Activated CD4-positive, alpha-beta T cell treated with anti-CD3 and anti-CD28 coated beads, Interleukin-2, Interleukin-6, amounts not matched to agents 100 ng/mL and 50 ng/mL, durations not matched to agents 16 hours and 8 hours (primary cell): ENCODE results near the gene HSPA1B.
"Not testable (repeated sequence)": the region's sequence is repeated elsewhere in the genome, so short reads cannot be mapped to it uniquely, and the experiment has no call there.

Experiments
- DNase-seq: peaks from one replicate; pipeline ENCODE4 v3.0.0-alpha.2; 2020

Gene HSPA1B

DNA sequence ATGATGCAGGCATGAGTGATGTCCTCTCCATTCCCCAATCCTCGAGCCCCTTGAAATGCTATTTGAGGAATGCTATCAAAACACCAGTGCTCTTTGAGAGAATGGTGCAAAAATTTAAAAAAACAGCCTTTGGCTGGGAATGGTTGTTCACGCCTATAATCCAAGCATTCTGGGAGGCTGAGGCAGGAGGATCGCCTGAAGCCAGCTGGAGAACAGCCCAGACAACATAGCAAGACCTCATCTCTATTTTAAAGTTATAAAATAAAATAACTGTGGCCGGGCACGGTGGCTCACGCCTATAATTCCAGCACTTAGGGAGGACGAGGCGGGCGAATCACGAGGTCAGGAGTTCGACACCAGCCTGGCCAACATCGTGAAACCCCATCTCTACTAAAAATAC lies 27.8 kb upstream of the HSPA1B start:
- DNase-seq: no peak

DNA sequence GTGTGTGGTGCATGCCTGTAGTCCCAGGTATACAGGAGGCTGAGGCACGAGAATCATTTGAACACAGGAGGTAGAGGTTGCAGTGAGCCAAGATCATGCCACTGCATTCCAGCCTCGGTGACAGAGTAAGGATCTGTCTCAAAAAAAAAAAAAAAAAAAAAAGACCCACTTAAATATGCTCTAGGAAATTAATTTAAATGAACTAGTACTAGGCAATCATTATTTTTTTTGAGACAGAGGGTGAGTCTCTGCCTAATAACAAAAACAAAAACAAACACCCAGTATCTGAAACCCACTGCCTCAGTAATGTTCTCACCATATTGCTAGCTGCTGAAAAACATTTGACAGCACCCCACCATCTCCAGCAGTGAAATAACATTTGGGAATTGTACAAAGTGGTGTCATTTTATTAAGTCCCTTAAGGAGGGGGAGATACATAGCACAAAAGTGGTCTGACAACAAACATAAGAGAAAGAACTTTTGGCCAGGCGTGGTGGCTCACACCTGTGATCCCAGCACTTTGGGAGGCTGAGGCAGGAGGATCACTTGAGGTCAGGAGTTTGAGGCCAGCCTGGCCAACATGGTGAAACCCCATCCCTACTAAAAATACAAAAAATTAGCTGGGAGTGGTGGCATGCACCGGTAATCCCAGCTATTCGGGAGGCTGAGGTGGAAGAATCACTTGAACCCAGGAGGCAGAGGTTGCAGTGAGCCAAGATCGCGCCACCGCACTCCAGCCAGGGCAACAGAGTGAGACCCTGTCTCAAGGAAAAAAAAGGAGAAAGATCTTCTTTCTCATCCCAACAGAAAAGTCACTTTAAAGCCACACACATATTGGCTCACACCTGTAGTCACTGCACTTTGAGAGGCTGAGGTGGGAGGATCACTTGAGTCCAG lies 26.3 kb upstream of the HSPA1B start:
- not testable (repeated sequence) for DNase-seq

DNA sequence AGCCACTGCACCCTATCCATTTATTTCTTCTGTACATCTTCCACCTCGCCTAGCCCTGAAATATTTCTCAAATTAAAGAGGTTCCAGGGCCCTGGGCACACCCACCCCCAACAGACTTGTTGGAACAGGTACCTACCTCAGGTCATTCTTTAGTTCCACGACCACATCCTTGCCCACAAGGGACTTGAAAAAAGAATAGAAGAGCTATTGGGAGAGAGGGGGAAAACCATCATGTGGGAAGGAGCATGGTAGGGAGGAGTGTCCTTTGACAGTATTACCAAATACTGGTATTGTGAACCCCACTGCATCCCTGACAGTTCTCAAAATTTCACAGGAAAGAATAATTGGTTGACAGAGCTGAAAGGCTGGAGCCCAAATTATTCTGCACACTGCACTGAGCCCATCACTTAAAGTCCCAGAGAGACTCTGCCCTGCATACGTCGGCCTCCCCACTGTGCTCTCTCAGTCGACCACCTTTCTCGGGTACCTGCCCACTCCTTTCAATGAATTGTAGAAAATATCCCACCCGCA lies 21.5 kb upstream of the HSPA1B start:
- no peak for DNase-seq

DNA sequence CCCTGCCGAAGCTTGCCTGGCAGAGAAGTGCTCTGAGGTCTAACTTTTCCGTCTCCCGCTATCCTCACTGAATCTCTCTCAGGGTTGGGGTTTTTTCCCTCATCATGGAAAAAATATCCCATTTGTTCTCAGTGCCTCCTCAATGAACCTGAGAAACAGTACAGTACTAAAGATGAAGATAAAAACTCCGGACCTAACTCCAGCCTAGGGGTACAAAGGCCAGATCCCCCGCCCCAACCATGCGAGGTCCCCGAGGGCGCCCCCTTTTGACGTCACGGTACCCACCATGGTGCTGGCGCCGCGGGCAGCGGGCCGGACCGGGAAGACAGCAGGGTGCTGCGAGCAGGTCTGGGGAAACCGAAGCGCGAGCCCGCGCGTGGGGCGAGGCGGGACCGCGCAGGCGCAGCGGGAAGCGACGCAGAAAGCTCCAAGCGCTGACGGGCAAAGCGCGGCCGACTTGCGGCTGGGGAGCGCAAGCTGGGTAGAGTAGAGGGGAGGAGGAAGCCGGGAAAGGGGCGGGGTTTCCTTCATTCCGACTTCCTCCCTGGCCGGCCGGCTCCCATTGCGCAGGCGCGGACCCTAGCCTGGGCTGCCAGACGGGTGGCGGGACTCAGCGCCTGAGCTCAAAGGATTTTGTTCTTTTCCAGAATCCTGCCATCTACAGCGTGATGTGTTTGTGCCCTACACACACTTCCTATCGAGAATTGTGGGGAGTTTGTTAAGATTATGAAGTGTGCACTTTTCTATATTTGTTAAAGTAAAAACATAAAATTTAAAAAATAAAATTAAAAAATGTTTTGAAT lies 20.9 kb upstream of the HSPA1B start, which contains the start of gene LSM2:
LSM2 (minus strand) TSS at position 497 of the 803 bp plus-strand sequence; CDS start at position 288, 209 bp downstream.
- DNase-seq: peak; percentile 98

DNA sequence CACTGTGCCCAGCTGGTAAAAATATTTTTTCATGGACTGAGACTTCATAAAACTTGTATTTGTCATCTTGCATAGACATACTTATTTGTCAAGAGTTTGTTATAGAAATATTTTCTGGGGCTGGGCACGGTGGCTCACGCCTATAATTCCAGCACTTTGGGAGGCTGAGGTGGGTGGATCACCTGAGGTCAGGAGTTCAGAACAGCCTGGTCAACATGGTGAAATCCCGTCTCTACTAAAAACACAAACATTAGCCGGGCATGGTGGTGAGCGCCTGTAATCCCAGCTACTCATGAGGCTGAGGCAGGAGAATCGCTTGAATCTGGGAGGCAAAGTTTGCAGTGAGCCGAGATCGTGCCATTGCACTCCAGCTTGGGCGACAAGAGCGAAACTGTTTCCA lies 18.9 kb upstream of the HSPA1B start:
- not testable (repeated sequence) for DNase-seq

DNA sequence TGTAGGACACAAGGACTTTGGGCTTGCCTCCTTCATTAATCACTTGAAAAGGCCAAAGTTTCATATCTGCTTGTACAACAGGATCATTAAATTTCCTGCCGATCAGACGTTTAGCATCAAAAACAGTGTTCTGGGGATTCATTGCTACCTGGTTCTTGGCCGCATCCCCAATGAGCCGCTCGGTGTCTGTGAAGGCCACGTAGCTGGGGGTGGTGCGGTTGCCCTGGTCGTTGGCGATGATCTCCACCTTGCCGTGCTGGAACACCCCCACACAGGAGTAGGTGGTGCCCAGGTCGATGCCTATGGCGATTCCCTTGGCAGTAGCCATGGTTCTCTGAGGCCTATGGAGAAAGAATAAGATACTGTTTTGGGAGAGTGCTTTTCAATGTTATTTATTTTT lies 15.9 kb upstream of the HSPA1B start:
- DNase-seq: no peak

DNA sequence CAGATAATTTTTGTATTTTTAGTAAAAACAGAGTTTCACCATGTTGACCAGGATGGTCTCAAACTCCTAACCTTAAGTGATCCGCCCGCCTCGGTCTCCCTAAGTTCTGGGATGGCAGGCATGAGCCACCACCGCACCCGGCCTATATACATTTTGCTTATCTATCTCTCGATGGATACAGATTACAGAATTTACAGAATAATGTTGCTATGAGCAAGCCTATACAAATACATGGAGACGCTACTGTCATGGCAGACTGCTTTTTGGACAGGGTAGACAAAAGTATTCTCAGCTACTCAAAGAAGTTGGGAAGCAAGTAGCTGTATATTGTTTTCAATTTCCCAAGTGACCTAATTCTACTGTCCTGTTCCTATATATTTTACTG lies 14.1 kb upstream of the HSPA1B start:
- DNase-seq: no peak

DNA sequence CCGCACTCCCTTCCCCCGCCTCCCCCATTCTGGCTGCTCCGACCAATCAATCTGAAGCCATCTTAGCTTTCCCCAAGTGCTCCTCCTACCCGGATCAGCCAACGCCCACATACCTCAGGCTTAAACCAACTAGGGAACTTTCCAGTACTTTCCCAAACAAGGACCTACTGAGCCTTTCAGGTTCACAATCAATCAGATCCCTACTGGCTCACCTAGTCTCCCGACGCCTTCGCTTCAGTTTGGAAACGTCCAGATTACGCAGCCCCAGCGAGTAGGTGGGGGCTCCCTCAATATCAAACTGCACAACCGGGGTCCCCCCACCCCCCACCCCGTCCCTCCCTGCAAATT lies 12.9 kb upstream of the HSPA1B start:
- peak; percentile 91 for DNase-seq

DNA sequence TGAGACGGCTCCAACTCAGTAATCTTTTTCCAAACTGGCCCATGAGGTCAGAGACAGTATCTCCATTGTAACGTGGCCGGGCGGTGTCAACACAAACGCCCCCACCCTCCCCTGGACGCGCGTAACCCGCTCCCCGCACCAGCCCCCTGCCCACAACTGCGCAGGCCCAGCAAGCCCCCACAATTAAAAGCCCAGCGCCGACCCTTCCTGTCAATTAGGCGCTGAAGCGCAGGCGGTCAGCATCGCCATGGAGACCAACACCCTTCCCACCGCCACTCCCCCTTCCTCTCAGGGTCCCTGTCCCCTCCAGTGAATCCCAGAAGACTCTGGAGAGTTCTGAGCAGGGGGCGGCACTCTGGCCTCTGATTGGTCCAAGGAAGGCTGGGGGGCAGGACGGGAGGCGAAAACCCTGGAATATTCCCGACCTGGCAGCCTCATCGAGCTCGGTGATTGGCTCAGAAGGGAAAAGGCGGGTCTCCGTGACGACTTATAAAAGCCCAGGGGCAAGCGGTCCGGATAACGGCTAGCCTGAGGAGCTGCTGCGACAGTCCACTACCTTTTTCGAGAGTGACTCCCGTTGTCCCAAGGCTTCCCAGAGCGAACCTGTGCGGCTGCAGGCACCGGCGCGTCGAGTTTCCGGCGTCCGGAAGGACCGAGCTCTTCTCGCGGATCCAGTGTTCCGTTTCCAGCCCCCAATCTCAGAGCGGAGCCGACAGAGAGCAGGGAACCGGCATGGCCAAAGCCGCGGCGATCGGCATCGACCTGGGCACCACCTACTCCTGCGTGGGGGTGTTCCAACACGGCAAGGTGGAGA lies 12.3 kb upstream of the HSPA1B start, which contains the start of the genes HSPA1A and HSPA1L:
HSPA1A (plus strand) TSS at position 519 of the 814 bp plus-strand sequence; CDS start at position 733, 214 bp downstream.
HSPA1L (minus strand) TSS at position 259 of the 814 bp plus-strand sequence. CDS start 3,311 bp downstream, outside the sequence.
- DNase-seq: peak; percentile 94

DNA sequence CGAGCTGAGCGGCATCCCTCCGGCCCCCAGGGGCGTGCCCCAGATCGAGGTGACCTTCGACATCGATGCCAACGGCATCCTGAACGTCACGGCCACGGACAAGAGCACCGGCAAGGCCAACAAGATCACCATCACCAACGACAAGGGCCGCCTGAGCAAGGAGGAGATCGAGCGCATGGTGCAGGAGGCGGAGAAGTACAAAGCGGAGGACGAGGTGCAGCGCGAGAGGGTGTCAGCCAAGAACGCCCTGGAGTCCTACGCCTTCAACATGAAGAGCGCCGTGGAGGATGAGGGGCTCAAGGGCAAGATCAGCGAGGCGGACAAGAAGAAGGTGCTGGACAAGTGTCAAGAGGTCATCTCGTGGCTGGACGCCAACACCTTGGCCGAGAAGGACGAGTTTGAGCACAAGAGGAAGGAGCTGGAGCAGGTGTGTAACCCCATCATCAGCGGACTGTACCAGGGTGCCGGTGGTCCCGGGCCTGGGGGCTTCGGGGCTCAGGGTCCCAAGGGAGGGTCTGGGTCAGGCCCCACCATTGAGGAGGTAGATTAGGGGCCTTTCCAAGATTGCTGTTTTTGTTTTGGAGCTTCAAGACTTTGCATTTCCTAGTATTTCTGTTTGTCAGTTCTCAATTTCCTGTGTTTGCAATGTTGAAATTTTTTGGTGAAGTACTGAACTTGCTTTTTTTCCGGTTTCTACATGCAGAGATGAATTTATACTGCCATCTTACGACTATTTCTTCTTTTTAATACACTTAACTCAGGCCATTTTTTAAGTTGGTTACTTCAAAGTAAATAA lies 10.2 kb upstream of the HSPA1B start:
- DNase-seq: not testable (repeated sequence)

DNA sequence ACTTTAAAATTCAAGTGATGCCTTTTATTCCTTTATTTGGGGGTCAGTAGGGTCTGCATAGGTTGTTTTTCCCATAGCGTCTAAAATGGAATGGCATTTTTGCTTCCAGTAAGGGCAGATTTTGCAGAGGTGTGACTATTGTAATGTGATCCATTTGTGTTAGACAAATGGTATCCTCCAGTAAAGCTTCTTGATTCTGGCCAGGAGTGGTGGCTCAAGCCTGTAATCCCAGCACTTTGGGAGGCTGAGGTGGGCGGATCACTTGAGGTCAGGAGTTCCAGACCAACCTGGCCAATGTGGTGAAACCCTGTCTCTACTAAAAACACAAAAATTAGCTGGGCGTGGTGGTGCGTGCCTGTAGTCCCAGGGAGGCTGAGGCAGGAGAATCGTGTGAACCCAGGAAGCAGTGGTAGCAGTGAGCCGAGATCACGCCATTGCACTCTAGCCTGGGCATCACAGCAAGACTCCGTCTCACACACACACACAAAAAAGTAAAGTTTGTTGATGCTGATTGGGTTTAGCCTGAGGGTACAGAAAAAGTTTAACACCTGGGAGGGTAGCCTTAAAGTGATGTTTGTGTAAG lies 9.5 kb upstream of the HSPA1B start:
- not testable (repeated sequence) for DNase-seq

DNA sequence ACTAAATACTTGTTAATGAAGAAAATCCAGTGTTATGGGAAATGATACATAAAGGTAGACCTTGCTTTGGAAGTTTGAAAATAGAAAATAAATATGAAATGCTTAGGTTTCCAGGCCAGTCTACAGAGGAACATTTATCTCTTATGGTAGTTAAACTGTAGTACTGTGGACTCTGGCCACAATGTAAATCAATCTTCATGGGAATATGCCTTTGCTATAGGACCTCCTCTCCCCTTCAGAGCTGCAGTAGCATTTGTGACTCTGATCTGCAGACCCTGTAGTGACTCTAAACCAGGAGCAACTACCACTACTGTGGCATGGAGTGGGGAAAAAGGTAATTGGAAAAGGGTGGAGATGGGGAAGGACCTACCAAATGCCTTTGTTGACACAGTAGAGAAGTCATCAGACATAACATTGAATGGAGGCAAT lies 7.7 kb upstream of the HSPA1B start:
- no peak for DNase-seq

DNA sequence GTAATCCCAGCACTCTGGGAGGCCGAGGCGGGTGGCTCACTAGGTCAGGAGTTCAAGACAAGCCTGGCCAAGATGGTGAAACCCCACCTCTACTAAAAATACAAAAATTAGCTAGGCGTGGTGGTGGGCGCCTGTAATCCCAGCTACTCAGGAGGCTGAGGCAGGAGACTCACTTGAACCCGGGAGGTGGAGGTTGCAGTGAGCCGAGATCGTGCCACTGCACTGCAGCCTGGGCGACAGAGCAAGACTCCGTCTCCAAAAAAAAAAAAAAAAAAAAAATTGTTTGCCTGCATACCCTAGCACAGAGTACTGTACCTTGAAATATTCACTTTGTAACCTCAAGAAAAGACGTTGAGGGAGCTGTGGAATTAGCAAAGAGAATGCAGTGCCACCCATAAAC lies 7.1 kb upstream of the HSPA1B start:
- DNase-seq: not testable (repeated sequence)

DNA sequence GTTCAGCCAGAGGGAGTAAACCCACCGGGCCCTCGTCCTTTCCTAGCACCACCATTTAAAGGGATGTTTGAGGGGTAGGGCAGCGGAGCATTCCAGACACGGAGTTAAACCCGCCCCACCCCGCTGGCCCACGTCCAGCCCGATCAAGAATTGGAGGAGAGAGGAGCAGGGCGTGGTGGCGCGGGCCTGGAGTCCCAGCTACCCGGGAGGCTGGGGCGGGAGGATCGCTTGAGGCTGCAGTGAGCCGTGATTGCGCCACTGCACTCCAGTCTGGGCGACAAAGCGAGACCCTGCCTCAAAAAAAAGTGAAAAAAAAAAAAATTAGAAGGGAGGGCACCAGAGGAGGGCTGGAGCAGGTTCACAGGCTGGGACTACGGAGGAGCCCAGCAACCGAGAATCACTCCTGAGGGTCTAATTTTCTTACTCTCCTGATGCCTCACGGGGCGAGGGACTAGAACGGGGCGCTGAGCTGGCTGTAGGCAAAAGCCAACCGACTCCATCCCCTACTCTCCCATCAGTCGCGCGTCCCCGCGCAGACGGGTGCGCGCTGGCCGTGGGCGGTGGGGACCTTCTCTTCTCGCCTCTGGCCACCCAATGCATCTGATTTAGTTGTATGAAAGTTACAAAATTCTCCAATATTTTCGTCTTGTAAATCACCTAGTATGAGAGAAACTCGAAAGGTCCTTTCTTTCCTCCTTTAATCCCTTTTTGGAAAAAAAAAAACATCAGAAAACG lies 6.1 kb upstream of the HSPA1B start:
- DNase-seq: peak; percentile 77

DNA sequence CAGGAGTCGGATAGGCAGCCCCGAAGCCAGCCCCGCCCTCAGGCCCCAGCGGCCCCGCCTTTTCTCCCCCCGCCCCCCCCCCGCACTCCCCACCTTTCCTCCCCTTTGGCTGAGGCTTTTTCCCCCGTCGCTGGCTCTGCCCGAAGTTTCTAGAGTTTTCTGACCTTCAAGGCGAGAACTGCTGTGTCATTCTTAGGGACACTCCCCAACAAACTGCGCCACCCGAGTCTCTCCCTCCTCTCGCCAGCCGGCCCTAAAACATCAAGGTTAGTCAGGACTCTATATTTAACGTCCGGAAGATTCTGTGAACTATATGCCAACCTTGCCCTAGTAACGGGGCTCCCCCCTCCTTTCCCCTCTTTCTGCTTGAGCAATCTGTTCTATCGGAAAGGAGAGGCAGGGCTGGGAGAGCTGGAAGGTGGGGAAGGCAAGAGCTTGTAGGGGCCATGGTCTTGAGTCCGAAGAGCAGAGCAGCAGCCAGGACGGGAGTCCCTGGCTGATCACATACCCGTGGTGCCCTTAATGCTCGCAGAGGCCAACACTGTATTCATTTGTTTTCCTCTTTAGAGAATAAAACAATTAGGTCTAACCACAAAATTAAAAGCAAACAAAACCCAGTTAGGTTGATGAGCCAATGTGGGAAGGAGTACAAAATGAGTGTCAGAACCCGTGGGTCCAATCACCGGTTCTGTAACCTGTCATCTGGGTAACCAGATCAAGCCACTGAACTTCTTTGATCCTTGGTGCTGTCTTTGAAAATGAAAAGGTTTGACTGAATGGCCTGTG lies 5.3 kb upstream of the HSPA1B start:
- DNase-seq: peak; percentile 83

DNA sequence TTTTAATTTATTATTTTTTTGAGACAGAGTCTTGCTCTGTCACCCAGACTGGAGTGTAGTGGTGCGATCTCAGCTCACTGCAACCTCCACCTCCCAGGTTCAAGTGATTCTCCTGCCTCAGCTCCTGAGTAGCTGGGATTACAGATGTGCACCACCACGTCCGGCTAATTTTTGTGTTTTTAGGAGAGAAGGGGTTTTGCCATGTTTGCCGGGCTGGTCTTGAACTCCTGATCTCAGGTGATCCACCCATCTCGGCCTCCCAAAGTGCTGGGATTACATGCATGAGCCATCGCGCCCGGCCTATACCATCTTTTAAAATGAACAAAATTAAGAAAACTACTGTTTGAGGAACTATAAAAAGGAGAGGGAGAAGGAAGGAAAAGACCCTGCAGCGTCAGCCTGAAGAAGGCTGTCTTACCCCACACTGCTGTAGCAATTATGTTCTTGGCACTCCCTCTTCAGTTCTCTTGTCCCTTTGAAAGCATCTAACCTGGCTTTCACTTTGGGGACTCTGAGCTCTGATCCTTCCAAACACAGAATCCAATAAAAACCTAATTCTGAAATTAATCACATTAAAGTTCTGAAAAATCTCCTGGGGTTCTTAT lies 3.8 kb upstream of the HSPA1B start:
- DNase-seq: not testable (repeated sequence)

DNA sequence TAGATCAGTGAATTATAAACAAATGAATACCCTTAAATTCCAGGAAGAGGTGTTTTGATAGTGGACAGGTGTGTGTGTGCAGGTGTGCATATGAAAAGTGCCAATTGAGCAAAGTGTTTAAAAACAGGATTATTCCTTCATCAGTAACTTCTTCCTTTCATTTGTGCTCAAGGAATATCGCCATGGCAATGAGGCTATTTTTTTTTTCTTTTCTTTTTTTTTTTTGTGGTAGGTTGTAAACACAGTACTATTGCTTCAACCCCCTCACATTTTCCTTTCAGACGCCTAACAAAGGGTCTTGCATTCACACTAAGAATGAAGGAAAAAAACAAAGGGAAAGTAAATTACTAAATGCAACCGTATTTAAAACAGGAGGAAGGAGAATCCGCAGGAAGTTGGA lies 2.0 kb upstream of the HSPA1B start:
- no peak for DNase-seq

DNA sequence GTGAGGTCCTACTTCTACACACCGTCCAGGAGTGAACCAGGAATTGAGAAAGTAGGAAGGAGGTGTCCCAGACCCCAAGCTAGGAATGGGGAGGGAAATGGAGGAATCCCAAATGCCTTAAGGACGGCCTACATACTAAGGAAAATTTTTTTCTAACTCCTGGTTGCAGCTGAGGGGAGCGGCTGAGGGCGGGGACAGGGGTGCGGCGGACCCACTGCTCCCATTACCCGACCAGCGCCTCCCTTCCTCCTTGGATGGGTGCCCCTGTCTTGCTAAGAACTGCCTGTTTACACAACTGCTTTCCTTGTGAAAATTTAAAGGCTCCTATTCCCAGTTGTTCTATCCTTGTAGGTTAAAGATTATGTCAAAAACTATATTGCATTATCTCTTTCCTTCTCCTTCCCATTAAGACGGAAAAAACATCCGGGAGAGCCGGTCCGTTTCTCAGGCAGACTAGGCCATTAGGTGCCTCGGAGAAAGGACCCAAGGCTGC lies 699 bp upstream of the HSPA1B start:
- peak; percentile 68 for DNase-seq
